ENCODE results near the gene EGFR. TPM values are rescaled to one million over a fixed set of nuclear protein-coding genes. Genes with fewer than 3 reads are reported as not detected.
A peak's percentile ranks its signal among the peaks of the same experiment; 100 is the strongest.

Gene EGFR
- total RNA-seq, 1 experiment from 2014 or later: 448 TPM

- peak overlapping the region; percentile 93 for H3K27ac Mint-ChIP-seq (ENCODE audit: low read depth, unreplicated experiment)
- no TSS peak for BruUV-seq (replicated peaks)
- H3K9me3 Mint-ChIP-seq (ENCODE audit: unreplicated experiment): no peaks in the 10 kb centered on the region
- no peaks in the 10 kb centered on the region for H3K27me3 Mint-ChIP-seq (ENCODE audit: insufficient read depth, unreplicated experiment)
- peaks cover 78% of the 10 kb centered on the region for H3K36me3 Mint-ChIP-seq (ENCODE audit: insufficient read depth, unreplicated experiment)
- no peak for TF ChIP-seq CTCF (IDR thresholded peaks at IDR 0.05; ENCODE audit: unreplicated experiment)
- peak overlapping the region; percentile 63 for H3K4me3 Mint-ChIP-seq (ENCODE audit: unreplicated experiment)
- CTCF ChIA-PET: interaction anchor here (0.6 to 2.3 kb wide), 9 partner anchors 9 to 293 kb away, joined by 3 to 9 read pairs (median 4); no protein-coding TSS in a partner anchor
- peaks cover 71% of the 10 kb centered on the region for H3K4me1 Mint-ChIP-seq (ENCODE audit: insufficient read depth, unreplicated experiment)
- intact Hi-C loops (cut with micrococcal nuclease): loop anchor here (5.0 kb wide), 3 partner anchors 99 to 294 kb away; no protein-coding TSS in a partner anchor
- POLR2A ChIA-PET: interaction anchor here (0.9 to 3.5 kb wide), 15 partner anchors 7 to 278 kb away, joined by 4 to 57 read pairs (median 11); partner anchors contain the start of gene EGFR
- no peak for DNase-seq (ENCODE audit: unreplicated experiment)
These were observed 47.7 kb downstream of the EGFR start for GRCh38 chr7:55066524-55066923.

GRCh38 chr7:55066938-55067337 is 48.1 kb downstream of the EGFR start:
- DNase-seq (ENCODE audit: unreplicated experiment): no peak
- H3K4me3 Mint-ChIP-seq (ENCODE audit: unreplicated experiment): peak overlapping the region; percentile 63
- intact Hi-C loops (cut with micrococcal nuclease): loop anchor here (5.0 kb wide), 3 partner anchors 100 to 295 kb away; no protein-coding TSS in a partner anchor
- no peaks in the 10 kb centered on the region for H3K9me3 Mint-ChIP-seq (ENCODE audit: unreplicated experiment)
- H3K4me1 Mint-ChIP-seq (ENCODE audit: insufficient read depth, unreplicated experiment): peaks cover 67% of the 10 kb centered on the region
- peak overlapping the region; percentile 93 for H3K27ac Mint-ChIP-seq (ENCODE audit: low read depth, unreplicated experiment)
- peaks cover 77% of the 10 kb centered on the region for H3K36me3 Mint-ChIP-seq (ENCODE audit: insufficient read depth, unreplicated experiment)
- no peak for TF ChIP-seq CTCF (IDR thresholded peaks at IDR 0.05; ENCODE audit: unreplicated experiment)
- ChIA-PET POLR2A (interaction anchor here (0.9 to 3.4 kb wide), 10 partner anchors 10 to 278 kb away, joined by 4 to 57 read pairs (median 11); partner anchors contain the start of gene EGFR), CTCF (interaction anchor here (1.0 to 2.2 kb wide), 5 partner anchors 11 to 293 kb away, joined by 3 to 9 read pairs (median 4); no protein-coding TSS in a partner anchor)
- BruUV-seq (replicated peaks): no TSS peak
- H3K27me3 Mint-ChIP-seq (ENCODE audit: insufficient read depth, unreplicated experiment): no peaks in the 10 kb centered on the region

- DNase-seq (ENCODE audit: unreplicated experiment): no peak
- H3K9me3 Mint-ChIP-seq (ENCODE audit: unreplicated experiment): no peaks in the 10 kb centered on the region
- TF ChIP-seq CTCF (IDR thresholded peaks at IDR 0.05; ENCODE audit: unreplicated experiment): no peak
- no TSS peak for BruUV-seq (replicated peaks)
- no peaks in the 10 kb centered on the region for H3K27me3 Mint-ChIP-seq (ENCODE audit: insufficient read depth, unreplicated experiment)
- no peak overlapping the region for H3K27ac Mint-ChIP-seq (ENCODE audit: low read depth, unreplicated experiment)
- intact Hi-C loops (cut with micrococcal nuclease): loop anchor here (5.0 kb wide), 3 partner anchors 100 to 295 kb away; no protein-coding TSS in a partner anchor
- H3K4me1 Mint-ChIP-seq (ENCODE audit: insufficient read depth, unreplicated experiment): peaks cover 63% of the 10 kb centered on the region
- POLR2A ChIA-PET: interaction anchor here (1.4 to 3.4 kb wide), 4 partner anchors 19 to 53 kb away, joined by 4 to 57 read pairs (median 7); partner anchors contain the start of gene EGFR
- H3K4me3 Mint-ChIP-seq (ENCODE audit: unreplicated experiment): no peak overlapping the region
- peaks cover 80% of the 10 kb centered on the region for H3K36me3 Mint-ChIP-seq (ENCODE audit: insufficient read depth, unreplicated experiment)
- CTCF ChIA-PET: no interaction called here
These were observed 48.9 kb downstream of the EGFR start for GRCh38 chr7:55067748-55068147.

GRCh38 chr7:55069271-55069792 is 50.5 kb downstream of the EGFR start:
- peaks cover 66% of the 10 kb centered on the region for H3K4me1 Mint-ChIP-seq (ENCODE audit: insufficient read depth, unreplicated experiment)
- H3K9me3 Mint-ChIP-seq (ENCODE audit: unreplicated experiment): no peaks in the 10 kb centered on the region

More at GRCh38 chr7:55069271-55069792, 50.5 kb downstream of the EGFR start:
- POLR2A ChIA-PET: interaction anchor here (0.8 to 1.4 kb wide), 3 partner anchors 19 to 143 kb away, joined by 3 to 4 read pairs (median 3); no protein-coding TSS in a partner anchor
- no peak for TF ChIP-seq CTCF (IDR thresholded peaks at IDR 0.05; ENCODE audit: unreplicated experiment)
- peaks cover 77% of the 10 kb centered on the region for H3K36me3 Mint-ChIP-seq (ENCODE audit: insufficient read depth, unreplicated experiment)
- no peaks in the 10 kb centered on the region for H3K27me3 Mint-ChIP-seq (ENCODE audit: insufficient read depth, unreplicated experiment)
- H3K4me3 Mint-ChIP-seq (ENCODE audit: unreplicated experiment): no peak overlapping the region
- DNase-seq (ENCODE audit: unreplicated experiment): no peak
- intact Hi-C loops (cut with micrococcal nuclease): loop anchor here (5.0 kb wide), 3 partner anchors 102 to 297 kb away; no protein-coding TSS in a partner anchor
- CTCF ChIA-PET: interaction anchor here (0.5 to 1.6 kb wide), 4 partner anchors 186 to 1387 kb away, joined by 3 to 7 read pairs (median 3); no protein-coding TSS in a partner anchor
- no TSS peak for BruUV-seq (replicated peaks)
- H3K27ac Mint-ChIP-seq (ENCODE audit: low read depth, unreplicated experiment): peak overlapping the region; percentile 59
